BLaER1 (cell line): Measurements from ENCODE around the gene AMPD2.

ENCODE experiments used
- H3K27ac ChIP-seq: shearing (Covaris generic); formaldehyde crosslinking; 2 replicates; pipeline ENCODE4 v1.8.1; 2022
- H3K27me3 ChIP-seq: shearing (Covaris generic); formaldehyde crosslinking; 2 replicates; pipeline ENCODE4 v1.8.1; 2022
- H3K36me3 ChIP-seq: shearing (Covaris generic); formaldehyde crosslinking; 2 replicates; pipeline ENCODE4 v1.8.1; 2022
- H3K4me1 ChIP-seq: shearing (Covaris generic); formaldehyde crosslinking; 2 replicates; pipeline ENCODE4 v1.8.1; 2022
- H3K4me2 ChIP-seq: shearing (Covaris generic); formaldehyde crosslinking; 2 replicates; pipeline ENCODE4 v1.8.1; 2022
- H3K4me3 ChIP-seq: shearing (Covaris generic); formaldehyde crosslinking; 2 replicates; pipeline ENCODE4 v1.8.1; 2022
- H3K9ac ChIP-seq: shearing (Covaris generic); formaldehyde crosslinking; 2 replicates; pipeline ENCODE4 v1.8.1; 2022
- H3K9me3 ChIP-seq: shearing (Covaris generic); formaldehyde crosslinking; 2 replicates; pipeline ENCODE4 v1.8.1; 2022
- H4K20me1 ChIP-seq: shearing (Covaris generic); formaldehyde crosslinking; 2 replicates; pipeline ENCODE4 v1.8.1; 2022
- Cebpa-rat ChIP-seq: shearing (Covaris generic); IDR thresholded peaks from 2 replicates; pipeline ENCODE4 v1.8.1; 2022

The AMPD2 gene

DNA sequence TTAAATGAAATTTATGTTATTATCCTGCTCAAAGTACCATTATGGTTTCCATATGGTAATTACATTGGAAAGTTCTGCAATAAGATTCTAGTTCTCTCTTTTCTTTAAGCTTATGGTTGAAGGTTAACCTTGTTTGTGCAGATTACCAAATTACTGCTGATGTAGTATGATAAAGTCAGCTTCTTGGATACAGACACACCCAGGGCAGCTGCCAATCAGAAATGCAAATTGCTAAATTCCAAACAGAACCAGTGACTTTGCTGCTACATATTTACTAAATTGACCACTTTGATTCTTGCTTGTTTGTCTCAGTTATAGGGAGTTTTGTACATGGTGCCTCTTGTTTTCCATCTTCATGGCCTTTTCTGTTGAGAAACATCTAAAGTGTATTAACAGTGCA is 26.7 kb upstream of the AMPD2 start:
- Histone ChIP-seq H3K27ac (no peak overlapping the region), H3K9me3 (no peaks in the 10 kb centered on the region), H3K9ac (no peak overlapping the region), H3K36me3 (peaks cover 81% of the 10 kb centered on the region), H4K20me1 (no peaks in the 10 kb centered on the region), H3K4me2 (no peak overlapping the region), H3K4me1 (no peaks in the 10 kb centered on the region), H3K4me3 (no peak overlapping the region), H3K27me3 (no peaks in the 10 kb centered on the region)
- no peak for TF ChIP-seq Cebpa-rat

DNA sequence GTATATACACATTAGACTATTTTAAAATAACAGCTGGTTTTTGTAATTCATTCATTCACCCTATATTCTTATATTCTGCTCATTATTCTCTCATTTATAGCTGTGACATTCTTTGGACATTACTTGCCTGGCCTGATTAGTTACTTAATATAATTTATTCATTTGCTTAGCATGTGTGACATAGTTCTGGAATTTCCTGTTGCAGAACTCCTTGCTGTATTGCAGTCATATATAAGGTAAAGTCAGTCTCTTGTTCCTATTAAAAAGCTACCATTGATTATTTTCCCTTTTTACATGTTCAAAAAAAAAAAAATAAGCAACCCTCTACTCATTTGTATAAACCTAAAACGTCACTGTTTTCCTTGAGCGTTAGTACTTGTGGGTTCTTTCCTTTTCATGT is 24.1 kb upstream of the AMPD2 start:
- Histone ChIP-seq H3K9ac (no peak overlapping the region), H3K4me3 (no peak overlapping the region), H4K20me1 (no peaks in the 10 kb centered on the region), H3K36me3 (peaks cover 55% of the 10 kb centered on the region), H3K27ac (no peak overlapping the region), H3K27me3 (no peaks in the 10 kb centered on the region), H3K4me1 (peaks cover 16% of the 10 kb centered on the region), H3K4me2 (no peak overlapping the region), H3K9me3 (no peaks in the 10 kb centered on the region)
- TF ChIP-seq Cebpa-rat = no peak

DNA sequence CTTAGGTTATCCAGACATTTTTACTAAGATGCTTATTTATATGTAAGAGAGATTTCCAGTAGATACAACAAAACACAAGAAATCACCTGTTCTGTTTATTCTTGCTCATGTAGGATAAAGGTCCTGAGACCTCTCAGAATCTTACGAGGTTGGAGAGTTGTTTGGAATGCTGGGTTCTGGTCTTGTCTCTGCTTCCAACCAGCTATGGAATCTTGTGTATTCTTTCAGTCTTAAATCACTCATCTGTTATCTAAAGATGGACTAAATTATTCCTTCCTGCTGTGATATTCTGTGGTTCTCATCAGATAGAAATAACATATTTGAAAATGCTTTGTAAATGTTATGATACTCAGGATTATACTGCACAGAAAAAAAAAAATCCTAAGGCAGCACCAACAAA is 21.5 kb upstream of the AMPD2 start:
- no peak overlapping the region for H3K4me3 ChIP-seq
- H4K20me1 ChIP-seq = no peaks in the 10 kb centered on the region

DNA sequence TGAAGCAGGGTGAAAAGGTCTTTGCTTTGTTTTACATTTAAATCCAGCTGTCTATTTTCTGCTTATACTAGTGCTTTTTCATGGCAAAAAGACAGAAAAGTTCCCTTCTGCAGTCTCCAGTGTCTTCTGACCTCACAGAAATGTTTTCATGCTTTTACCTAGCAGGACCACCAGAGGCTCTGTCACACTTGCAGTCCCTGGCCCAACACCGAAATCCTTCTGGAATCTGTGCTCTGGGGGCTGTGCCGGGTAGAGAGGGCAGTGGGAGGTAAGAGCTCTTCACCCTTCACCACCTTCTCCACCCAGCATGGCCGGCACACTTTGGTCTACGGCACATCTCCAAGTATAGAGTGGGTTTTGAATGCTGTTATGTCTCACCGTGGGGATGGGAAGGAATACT is 21.0 kb upstream of the AMPD2 start:
- Histone ChIP-seq H3K4me3 (no peak overlapping the region), H3K9me3 (no peaks in the 10 kb centered on the region), H3K27ac (no peak overlapping the region), H3K36me3 (peaks cover 28% of the 10 kb centered on the region), H4K20me1 (no peaks in the 10 kb centered on the region), H3K4me2 (no peak overlapping the region), H3K9ac (no peak overlapping the region), H3K27me3 (no peaks in the 10 kb centered on the region), H3K4me1 (peaks cover 16% of the 10 kb centered on the region)
- no peak for TF ChIP-seq Cebpa-rat

More for the DNA sequence above, 21.5 kb upstream of the AMPD2 start:
- no peaks in the 10 kb centered on the region for H3K9me3 ChIP-seq
- no peak overlapping the region for H3K4me2 ChIP-seq
- no peaks in the 10 kb centered on the region for H3K27me3 ChIP-seq
- peaks cover 33% of the 10 kb centered on the region for H3K36me3 ChIP-seq
- H3K27ac ChIP-seq = no peak overlapping the region
- peaks cover 16% of the 10 kb centered on the region for H3K4me1 ChIP-seq
- no peak for TF ChIP-seq Cebpa-rat
- no peak overlapping the region for H3K9ac ChIP-seq

DNA sequence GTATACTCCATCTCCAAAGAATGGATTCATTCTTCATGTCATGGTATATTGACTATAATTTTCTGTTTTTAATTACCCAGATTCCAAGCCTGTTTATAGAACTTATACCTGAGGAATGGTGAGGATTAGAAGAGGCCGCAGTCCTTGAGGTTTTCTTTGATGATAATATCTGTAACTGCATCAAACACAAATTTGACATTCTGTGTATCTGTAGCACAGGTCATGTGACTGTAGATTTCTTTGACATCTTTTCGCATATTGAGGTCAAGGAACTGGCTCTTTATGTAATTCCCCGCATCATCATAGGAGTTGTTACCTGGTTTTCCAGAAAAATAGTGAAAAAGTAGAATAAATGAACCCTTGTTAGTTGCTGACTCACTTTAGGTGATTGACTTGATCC is 16.4 kb upstream of the AMPD2 start:
- no peaks in the 10 kb centered on the region for H3K27me3 ChIP-seq
- TF ChIP-seq Cebpa-rat = no peak
- no peak overlapping the region for H3K4me2 ChIP-seq
- peaks cover 16% of the 10 kb centered on the region for H3K4me1 ChIP-seq
- H3K36me3 ChIP-seq = no peaks in the 10 kb centered on the region
- no peaks in the 10 kb centered on the region for H4K20me1 ChIP-seq
- no peaks in the 10 kb centered on the region for H3K9me3 ChIP-seq
- H3K27ac ChIP-seq = no peak overlapping the region
- H3K9ac ChIP-seq = no peak overlapping the region
- no peak overlapping the region for H3K4me3 ChIP-seq

DNA sequence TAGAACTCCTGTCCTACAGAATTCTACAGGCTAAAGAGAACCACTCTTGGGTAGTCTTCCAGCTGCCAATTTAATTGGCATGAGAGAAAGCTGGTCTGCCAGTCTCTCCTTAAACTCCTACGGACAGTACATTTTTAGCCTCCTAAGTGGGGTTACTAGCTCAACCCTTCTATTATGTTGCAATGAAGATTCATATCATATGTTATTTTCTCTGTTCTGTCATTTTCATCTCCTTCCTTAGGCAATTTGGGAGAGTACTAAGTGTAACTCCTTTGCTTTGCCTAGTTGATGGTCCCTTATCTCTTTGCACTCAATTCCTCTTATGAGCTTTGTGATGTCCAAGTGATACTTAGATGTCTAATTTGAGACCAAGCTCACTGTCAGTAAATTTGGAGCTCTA is 14.3 kb upstream of the AMPD2 start:
- Histone ChIP-seq H3K4me1 (no peaks in the 10 kb centered on the region), H3K27me3 (no peaks in the 10 kb centered on the region), H3K36me3 (no peaks in the 10 kb centered on the region), H3K27ac (no peak overlapping the region), H3K4me3 (no peak overlapping the region), H3K9me3 (no peaks in the 10 kb centered on the region), H3K9ac (no peak overlapping the region), H3K4me2 (no peak overlapping the region), H4K20me1 (no peaks in the 10 kb centered on the region)
- TF ChIP-seq Cebpa-rat = no peak

DNA sequence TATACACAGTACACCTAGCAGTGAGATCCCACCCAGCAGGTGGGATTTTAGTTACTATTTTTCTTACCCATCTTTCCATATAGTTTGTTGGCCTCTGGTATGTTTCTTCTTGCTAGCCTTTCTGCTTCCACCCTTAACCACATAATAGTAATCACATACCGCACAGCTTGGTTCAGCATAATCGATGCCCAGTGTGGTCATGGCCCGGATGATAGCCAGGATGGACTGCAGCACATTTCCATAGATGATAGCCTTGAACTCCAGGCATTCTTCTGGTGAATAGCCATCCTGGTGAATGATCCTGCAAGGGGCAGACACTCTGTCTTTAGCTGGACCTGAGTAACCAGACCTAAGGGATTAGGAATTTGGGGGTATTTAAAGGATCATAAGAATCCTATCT is 9.8 kb upstream of the AMPD2 start:
- Histone ChIP-seq H3K4me1 (peaks cover 15% of the 10 kb centered on the region), H3K4me2 (no peak overlapping the region), H4K20me1 (no peaks in the 10 kb centered on the region), H3K9me3 (no peaks in the 10 kb centered on the region), H3K27ac (no peak overlapping the region), H3K9ac (no peak overlapping the region), H3K36me3 (no peaks in the 10 kb centered on the region), H3K27me3 (no peaks in the 10 kb centered on the region), H3K4me3 (no peak overlapping the region)
- no peak for TF ChIP-seq Cebpa-rat

DNA sequence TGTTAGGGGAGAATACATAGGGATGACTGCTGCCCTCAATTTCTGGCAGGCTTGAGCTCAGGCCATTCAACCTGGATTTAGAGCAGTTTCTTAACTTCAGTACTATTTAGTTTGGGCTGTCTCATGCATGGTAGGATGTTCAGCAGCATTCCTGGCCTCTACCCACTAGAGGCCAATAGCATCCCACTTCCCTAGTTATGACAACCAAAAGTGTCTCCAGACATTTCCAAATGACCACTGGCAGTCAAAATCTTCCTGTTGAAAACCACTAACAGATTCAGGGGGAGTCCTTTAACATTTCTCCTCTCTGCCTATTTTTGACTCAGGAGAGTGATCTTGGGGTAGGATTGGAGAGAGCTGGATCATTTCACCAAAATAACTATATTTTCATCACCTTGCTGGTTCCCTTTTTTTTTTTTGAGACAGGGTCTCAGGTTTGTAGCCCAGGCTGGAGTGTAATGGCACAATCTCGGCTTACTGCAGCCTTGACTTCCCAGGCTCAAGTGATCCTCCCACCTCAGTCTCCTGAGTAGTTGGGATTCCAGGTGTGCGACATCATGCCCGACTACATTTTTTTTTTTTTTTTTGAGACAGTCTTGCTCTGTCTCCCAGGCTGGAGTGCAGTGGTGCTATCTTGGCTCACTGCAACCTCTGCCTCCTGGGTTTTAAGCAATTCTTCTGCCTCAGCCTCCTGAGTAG is 8.9 kb upstream of the AMPD2 start:
- H4K20me1 ChIP-seq = no peaks in the 10 kb centered on the region
- H3K4me2 ChIP-seq = no peak overlapping the region
- H3K36me3 ChIP-seq = no peaks in the 10 kb centered on the region
- H3K4me1 ChIP-seq = peaks cover 24% of the 10 kb centered on the region
- no peaks in the 10 kb centered on the region for H3K27me3 ChIP-seq
- TF ChIP-seq Cebpa-rat = no peak
- no peak overlapping the region for H3K9ac ChIP-seq
- no peaks in the 10 kb centered on the region for H3K9me3 ChIP-seq
- H3K27ac ChIP-seq = no peak overlapping the region
- H3K4me3 ChIP-seq = no peak overlapping the region

DNA sequence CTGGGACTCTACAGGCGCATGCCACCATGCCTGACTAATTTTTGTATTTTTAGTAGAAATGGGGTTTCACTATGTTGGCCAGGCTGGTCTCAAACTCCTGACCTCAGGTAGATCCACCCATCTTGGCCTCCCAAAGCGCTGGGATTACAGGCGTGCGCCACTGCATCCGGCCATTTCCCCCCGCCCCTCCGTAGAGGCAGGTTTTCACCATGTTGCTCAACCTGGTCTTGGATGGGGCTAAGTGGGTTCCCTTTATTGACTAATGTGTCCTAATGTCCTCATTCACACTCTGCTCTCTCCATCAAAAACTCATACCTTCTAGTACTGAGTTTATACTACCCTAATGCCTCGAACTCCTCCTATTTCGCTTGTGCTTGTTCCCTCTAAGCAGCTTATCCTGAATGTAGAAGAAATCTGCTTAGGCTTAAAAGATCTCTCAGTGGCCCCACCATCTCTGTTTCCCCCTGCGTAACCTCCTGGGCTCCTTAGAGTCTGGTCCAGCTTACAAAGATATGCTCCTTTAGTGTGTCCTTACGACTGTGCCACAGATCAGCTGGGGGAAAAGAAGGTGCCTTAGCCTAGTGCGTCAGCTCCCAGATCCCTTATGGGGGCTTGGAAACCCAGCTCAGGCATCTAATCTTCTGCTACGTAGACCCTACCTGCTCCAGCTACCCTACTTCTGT is 8.2 kb upstream of the AMPD2 start:
- H3K27me3 ChIP-seq = no peaks in the 10 kb centered on the region

DNA sequence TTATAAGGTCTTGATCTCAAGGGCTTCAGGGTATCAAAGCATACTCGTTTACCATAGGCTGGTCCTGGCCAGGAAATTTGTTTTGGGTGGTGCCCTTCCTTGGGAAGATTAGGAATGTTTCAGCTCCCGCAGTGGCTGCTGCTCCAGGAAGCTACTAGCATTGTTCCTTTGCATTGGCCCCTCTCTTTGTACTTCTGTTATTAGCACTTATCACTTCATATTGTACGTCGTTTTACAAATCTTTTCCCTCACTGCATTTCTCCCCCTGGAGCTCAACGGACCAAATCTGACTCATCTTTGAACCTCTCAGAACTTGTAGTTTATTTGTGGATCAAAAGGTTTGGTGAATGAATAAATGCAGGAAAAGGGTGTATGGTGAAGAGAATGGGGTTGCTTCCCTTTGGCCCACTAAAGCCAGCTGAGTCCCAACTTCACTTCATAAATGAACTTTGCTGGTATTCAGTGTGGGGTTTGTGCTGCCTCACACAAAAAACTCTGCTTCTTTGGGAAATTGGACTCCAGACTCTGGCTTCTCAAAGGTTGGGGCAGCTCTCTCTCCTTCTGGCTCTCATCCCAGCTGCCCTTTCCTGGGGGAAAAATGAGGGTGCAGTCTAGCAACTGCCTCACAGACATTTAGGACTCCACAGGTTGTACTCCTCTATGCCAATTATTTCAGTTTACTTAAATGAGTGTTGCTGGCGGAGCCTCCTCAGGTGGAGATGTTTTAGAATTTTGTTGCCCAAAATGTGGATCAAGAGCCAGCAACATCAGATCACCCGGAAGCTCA is 6.1 kb upstream of the AMPD2 start:
- no peaks in the 10 kb centered on the region for H3K9me3 ChIP-seq
- no peak overlapping the region for H3K4me3 ChIP-seq
- no peak overlapping the region for H3K9ac ChIP-seq
- no peaks in the 10 kb centered on the region for H3K36me3 ChIP-seq
- H3K4me2 ChIP-seq = peak overlapping the region; percentile 41
- H3K27me3 ChIP-seq = no peaks in the 10 kb centered on the region
- no peaks in the 10 kb centered on the region for H4K20me1 ChIP-seq
- no peak for TF ChIP-seq Cebpa-rat
- H3K4me1 ChIP-seq = peaks cover 35% of the 10 kb centered on the region
- H3K27ac ChIP-seq = no peak overlapping the region

More for the DNA sequence above, 8.2 kb upstream of the AMPD2 start:
- Histone ChIP-seq H4K20me1 (no peaks in the 10 kb centered on the region), H3K36me3 (no peaks in the 10 kb centered on the region), H3K27ac (no peak overlapping the region), H3K9ac (no peak overlapping the region), H3K9me3 (no peaks in the 10 kb centered on the region), H3K4me3 (no peak overlapping the region), H3K4me1 (peaks cover 31% of the 10 kb centered on the region), H3K4me2 (no peak overlapping the region)
- no peak for TF ChIP-seq Cebpa-rat
